ENCODE results near the gene PDLIM7. TPM values are rescaled to one million over a fixed set of nuclear protein-coding genes. Genes with fewer than 3 reads are reported as not detected.

Gene PDLIM7
- polyA plus RNA-seq, 1 of the 3 experiments (the other 2 are of a cell fraction) = 206 TPM

DNA sequence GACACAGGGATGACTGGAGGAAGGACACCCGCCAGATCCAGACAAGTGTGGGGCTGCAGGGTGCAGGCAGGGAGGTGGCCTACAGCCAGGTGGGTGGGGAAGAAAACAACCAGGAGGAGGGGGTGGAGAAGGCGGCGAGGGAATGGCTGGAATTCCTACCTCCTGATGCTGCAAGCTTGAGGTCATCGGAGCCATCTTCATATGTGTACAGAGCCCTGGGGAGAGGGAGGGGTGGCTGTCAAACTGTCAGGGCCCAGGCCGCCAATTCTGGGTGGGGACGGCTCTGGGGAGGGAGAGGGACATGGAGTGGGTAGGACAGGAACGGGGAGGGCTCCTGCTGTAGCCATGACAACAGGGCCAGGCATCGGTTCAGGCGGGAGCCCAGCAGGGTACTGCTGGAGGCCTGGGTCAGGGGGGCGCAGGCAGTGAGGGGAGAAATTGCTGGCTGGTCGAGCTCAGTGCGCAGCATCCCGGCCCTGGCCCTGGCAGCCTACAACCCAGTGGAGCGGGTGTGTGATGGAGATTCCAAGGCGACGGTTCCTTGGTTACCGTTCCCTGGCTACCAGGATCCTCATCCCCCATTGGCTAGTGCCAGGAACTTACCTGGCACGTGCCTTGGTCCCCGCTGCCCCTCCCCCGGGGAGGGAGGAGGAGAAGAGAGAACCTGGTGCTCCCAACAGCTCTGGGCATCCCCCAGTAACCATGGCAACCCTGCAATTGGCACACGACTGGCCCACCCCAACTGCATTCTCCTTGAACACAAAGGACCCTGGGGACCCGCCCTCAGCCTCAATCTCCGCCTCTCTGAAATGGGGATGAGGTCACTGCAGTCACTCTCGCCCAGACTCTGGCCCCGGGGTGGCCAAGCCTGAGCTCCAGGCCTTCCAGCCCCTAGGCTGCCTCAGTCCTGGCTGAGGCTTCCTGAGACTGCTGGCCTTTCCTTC lies 28.4 kb downstream of the PDLIM7 start:
- WGBS (ENCODE audit: low lambda C conversion rate) = 76% methylated on average over 12 of the region's 25 CpGs
- Histone ChIP-seq H3K9me2 (no peaks in the 10 kb centered on the region), H2AFZ (ENCODE audit: low read depth) (no peak overlapping the region), H3K36me3 (replicated peaks in 1 of 2; ENCODE audit: control insufficient read depth in 1 of 2, insufficient read depth in 2 of 2, low read length in 1 of 2) (peaks cover 36 to 49% of the 10 kb centered on the region in 2 experiments), H3K27ac (ENCODE audit: low read depth in 2 of 2, low read length in 1 of 2) (peak overlapping the region; percentile 31 to 38; a peak in 2 of 4 replicates), H3F3A (replicated peaks; ENCODE audit: insufficient read depth) (peaks cover 15% of the 10 kb centered on the region), H3K9ac (peak overlapping the region; percentile 46; the same call in 1 of the 2 replicates), H3K27me3 (ENCODE audit: insufficient read depth) (no peaks in the 10 kb centered on the region), H3K4me3 (ENCODE audit: low read depth in 2 of 2, low read length in 1 of 2) (no peak overlapping the region), H3K79me2 (ENCODE audit: insufficient read depth) (peaks cover 67% of the 10 kb centered on the region), H3K9me3 (no peaks in the 10 kb centered on the region), H4K20me1 (ENCODE audit: insufficient read depth) (peaks cover 61% of the 10 kb centered on the region), H3K4me2 (peak overlapping the region; percentile 100), H3K4me1 (ENCODE audit: control insufficient read depth in 1 of 2, insufficient read depth in 2 of 2, low read depth in 1 of 2, low read length in 1 of 2) (peaks cover 35 to 38% of the 10 kb centered on the region in 2 experiments; a peak in 3 of 4 replicates)
- TF ChIP-seq MXI1 (IDR thresholded peaks at IDR 0.05; ENCODE audit: low read depth, low read length) (no peak), FOXJ3 (CRISPR knock-in tag; IDR thresholded peaks at IDR 0.05) (no peak), RCOR1 (IDR thresholded peaks at IDR 0.05; ENCODE audit: low read length) (no peak), NFIC (IDR thresholded peaks at IDR 0.05; ENCODE audit: borderline replicate concordance) (no peak)
- peak; percentile 55 for DNase-seq
- POLR2A ChIA-PET = interaction anchor here (0.8 to 4.6 kb wide), 3 partner anchors 9 to 27 kb away, joined by 3 to 43 read pairs (median 11); partner anchors contain the start of gene PDLIM7
- CTCF ChIA-PET = interaction anchor here (1.1 to 20.3 kb wide), 6 partner anchors 13 to 78 kb away, joined by 3 to 215 read pairs (median 22); partner anchors contain the start of gene PDLIM7

DNA sequence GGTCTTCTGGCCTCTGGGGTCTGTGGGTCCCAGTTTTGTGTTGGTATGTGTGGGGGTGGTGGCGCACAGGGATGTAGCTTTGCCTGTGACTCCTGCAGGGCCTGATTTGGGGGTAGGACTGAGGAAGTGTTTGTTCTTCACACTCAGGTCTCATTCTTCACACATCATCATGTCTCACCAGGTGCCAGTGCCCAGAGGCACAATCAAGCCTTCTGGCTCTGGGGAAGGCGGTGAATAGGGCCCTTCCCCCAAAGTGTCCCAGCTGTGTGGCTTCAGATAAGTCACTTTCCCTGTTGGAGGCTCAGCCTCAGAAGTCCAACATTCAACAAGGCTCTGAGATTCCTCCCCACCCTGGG lies 29.1 kb downstream of the PDLIM7 start:
- WGBS (ENCODE audit: low lambda C conversion rate) = 100% methylated on average over 2 of the region's 2 CpGs
- CTCF ChIA-PET = interaction anchor here (1.9 to 20.3 kb wide), 3 partner anchors 12 to 78 kb away, joined by 8 to 215 read pairs (median 201); partner anchors contain the start of gene PDLIM7
- no peak overlapping the region for H3K4me3 ChIP-seq (ENCODE audit: low read depth in 2 of 2, low read length in 1 of 2)
- H3K36me3 ChIP-seq (replicated peaks in 1 of 2; ENCODE audit: control insufficient read depth in 1 of 2, insufficient read depth in 2 of 2, low read length in 1 of 2) = peaks cover 41 to 54% of the 10 kb centered on the region in 2 experiments
- H3K27ac ChIP-seq (ENCODE audit: low read depth in 2 of 2, low read length in 1 of 2) = no peak overlapping the region; a peak in 1 of 4 replicates
- no peaks in the 10 kb centered on the region for H3K27me3 ChIP-seq (ENCODE audit: insufficient read depth)
- H3K9ac ChIP-seq = no peak overlapping the region
- no peak overlapping the region for H2AFZ ChIP-seq (ENCODE audit: low read depth)
- peaks cover 21% of the 10 kb centered on the region for H3F3A ChIP-seq (replicated peaks; ENCODE audit: insufficient read depth)
- H3K9me2 ChIP-seq = no peaks in the 10 kb centered on the region
- DNase-seq = no peak
- no peaks in the 10 kb centered on the region for H3K9me3 ChIP-seq
- TF ChIP-seq FOSL2 (IDR thresholded peaks at IDR 0.05; ENCODE audit: borderline replicate concordance, low read depth) (no peak), POLR2AphosphoS5 (IDR thresholded peaks at IDR 0.05; ENCODE audit: low read depth, low read length) (no peak), TEAD4 (IDR thresholded peaks at IDR 0.05; ENCODE audit: borderline replicate concordance, insufficient read depth) (no peak), RCOR1 (IDR thresholded peaks at IDR 0.05; ENCODE audit: low read length) (no peak), YY1 (IDR thresholded peaks at IDR 0.05; ENCODE audit: low read depth) (no peak)
- TF ChIP-seq, protein P1, sequence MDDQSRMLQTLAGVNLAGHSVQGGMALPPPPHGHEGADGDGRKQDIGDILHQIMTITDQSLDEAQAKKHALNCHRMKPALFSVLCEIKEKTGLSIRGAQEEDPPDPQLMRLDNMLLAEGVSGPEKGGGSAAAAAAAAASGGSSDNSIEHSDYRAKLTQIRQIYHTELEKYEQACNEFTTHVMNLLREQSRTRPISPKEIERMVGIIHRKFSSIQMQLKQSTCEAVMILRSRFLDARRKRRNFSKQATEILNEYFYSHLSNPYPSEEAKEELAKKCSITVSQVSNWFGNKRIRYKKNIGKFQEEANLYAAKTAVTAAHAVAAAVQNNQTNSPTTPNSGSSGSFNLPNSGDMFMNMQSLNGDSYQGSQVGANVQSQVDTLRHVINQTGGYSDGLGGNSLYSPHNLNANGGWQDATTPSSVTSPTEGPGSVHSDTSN (IDR thresholded peaks at IDR 0.05) = no peak
- TF ChIP-seq, protein P2, sequence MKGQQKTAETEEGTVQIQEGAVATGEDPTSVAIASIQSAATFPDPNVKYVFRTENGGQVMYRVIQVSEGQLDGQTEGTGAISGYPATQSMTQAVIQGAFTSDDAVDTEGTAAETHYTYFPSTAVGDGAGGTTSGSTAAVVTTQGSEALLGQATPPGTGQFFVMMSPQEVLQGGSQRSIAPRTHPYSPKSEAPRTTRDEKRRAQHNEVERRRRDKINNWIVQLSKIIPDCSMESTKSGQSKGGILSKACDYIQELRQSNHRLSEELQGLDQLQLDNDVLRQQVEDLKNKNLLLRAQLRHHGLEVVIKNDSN (IDR thresholded peaks at IDR 0.05; ENCODE audit: borderline replicate concordance, low read depth) = no peak
- TF ChIP-seq, protein P3, sequence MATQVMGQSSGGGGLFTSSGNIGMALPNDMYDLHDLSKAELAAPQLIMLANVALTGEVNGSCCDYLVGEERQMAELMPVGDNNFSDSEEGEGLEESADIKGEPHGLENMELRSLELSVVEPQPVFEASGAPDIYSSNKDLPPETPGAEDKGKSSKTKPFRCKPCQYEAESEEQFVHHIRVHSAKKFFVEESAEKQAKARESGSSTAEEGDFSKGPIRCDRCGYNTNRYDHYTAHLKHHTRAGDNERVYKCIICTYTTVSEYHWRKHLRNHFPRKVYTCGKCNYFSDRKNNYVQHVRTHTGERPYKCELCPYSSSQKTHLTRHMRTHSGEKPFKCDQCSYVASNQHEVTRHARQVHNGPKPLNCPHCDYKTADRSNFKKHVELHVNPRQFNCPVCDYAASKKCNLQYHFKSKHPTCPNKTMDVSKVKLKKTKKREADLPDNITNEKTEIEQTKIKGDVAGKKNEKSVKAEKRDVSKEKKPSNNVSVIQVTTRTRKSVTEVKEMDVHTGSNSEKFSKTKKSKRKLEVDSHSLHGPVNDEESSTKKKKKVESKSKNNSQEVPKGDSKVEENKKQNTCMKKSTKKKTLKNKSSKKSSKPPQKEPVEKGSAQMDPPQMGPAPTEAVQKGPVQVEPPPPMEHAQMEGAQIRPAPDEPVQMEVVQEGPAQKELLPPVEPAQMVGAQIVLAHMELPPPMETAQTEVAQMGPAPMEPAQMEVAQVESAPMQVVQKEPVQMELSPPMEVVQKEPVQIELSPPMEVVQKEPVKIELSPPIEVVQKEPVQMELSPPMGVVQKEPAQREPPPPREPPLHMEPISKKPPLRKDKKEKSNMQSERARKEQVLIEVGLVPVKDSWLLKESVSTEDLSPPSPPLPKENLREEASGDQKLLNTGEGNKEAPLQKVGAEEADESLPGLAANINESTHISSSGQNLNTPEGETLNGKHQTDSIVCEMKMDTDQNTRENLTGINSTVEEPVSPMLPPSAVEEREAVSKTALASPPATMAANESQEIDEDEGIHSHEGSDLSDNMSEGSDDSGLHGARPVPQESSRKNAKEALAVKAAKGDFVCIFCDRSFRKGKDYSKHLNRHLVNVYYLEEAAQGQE (IDR thresholded peaks at IDR 0.05; ENCODE audit: low read depth, low read length) = no peak
- TF ChIP-seq, protein P4, sequence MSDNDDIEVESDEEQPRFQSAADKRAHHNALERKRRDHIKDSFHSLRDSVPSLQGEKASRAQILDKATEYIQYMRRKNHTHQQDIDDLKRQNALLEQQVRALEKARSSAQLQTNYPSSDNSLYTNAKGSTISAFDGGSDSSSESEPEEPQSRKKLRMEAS (IDR thresholded peaks at IDR 0.05; ENCODE audit: low read depth) = no peak
- TF ChIP-seq, protein P5, sequence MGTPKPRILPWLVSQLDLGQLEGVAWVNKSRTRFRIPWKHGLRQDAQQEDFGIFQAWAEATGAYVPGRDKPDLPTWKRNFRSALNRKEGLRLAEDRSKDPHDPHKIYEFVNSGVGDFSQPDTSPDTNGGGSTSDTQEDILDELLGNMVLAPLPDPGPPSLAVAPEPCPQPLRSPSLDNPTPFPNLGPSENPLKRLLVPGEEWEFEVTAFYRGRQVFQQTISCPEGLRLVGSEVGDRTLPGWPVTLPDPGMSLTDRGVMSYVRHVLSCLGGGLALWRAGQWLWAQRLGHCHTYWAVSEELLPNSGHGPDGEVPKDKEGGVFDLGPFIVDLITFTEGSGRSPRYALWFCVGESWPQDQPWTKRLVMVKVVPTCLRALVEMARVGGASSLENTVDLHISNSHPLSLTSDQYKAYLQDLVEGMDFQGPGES (IDR thresholded peaks at IDR 0.05; ENCODE audit: low read depth, low read length) = no peak
- TF ChIP-seq, protein P6, sequence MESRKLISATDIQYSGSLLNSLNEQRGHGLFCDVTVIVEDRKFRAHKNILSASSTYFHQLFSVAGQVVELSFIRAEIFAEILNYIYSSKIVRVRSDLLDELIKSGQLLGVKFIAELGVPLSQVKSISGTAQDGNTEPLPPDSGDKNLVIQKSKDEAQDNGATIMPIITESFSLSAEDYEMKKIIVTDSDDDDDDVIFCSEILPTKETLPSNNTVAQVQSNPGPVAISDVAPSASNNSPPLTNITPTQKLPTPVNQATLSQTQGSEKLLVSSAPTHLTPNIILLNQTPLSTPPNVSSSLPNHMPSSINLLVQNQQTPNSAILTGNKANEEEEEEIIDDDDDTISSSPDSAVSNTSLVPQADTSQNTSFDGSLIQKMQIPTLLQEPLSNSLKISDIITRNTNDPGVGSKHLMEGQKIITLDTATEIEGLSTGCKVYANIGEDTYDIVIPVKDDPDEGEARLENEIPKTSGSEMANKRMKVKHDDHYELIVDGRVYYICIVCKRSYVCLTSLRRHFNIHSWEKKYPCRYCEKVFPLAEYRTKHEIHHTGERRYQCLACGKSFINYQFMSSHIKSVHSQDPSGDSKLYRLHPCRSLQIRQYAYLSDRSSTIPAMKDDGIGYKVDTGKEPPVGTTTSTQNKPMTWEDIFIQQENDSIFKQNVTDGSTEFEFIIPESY (IDR thresholded peaks at IDR 0.05; ENCODE audit: borderline replicate concordance, low read depth) = no peak
- POLR2A ChIA-PET = interaction anchor here (0.7 to 3.0 kb wide), 2 partner anchors 9 to 22 kb away, joined by 3 to 11 read pairs; no protein-coding TSS in a partner anchor
- peaks cover 61% of the 10 kb centered on the region for H4K20me1 ChIP-seq (ENCODE audit: insufficient read depth)
- H3K4me2 ChIP-seq = no peak overlapping the region; the same call in 1 of the 2 replicates
- peaks cover 35 to 36% of the 10 kb centered on the region in 2 experiments; a peak in 3 of 4 replicates for H3K4me1 ChIP-seq (ENCODE audit: control insufficient read depth in 1 of 2, insufficient read depth in 2 of 2, low read depth in 1 of 2, low read length in 1 of 2)
- peaks cover 71% of the 10 kb centered on the region for H3K79me2 ChIP-seq (ENCODE audit: insufficient read depth)
